RWPE2 (cell line): ENCODE data around the gene ZC3H10.

ENCODE experiments used
- ATAC-seq: fragments of 200-7000 bp; cut with Tn5 transposase; 3 replicates; pipeline ENCODE4 v1.9.1; 2021; ENCODE audit warnings: low read depth
- DNase-seq: peaks from one replicate; pipeline ENCODE4 v3.0.0-alpha.2; 2020; ENCODE audit warnings: low spot score
- H3K27ac ChIP-seq: fragments of 450-650 bp; 2 replicates; pipeline ENCODE4 v1.5.1; 2017; ENCODE audit warnings: mild to moderate bottlenecking; ENCODE audit not compliant: poor library complexity, severe bottlenecking
- H3K27me3 ChIP-seq: fragments of 250-450 bp; sonication (Bioruptor Pico); 2 replicates; pipeline ENCODE4 v1.5.1; 2021; ENCODE audit warnings: mild to moderate bottlenecking, moderate library complexity; ENCODE audit not compliant: insufficient read depth, poor library complexity, severe bottlenecking
- H3K36me3 ChIP-seq: fragments of 250-450 bp; sonication (Bioruptor Pico); 2 replicates; pipeline ENCODE4 v1.5.1; 2020; ENCODE audit warnings: low read depth, mild to moderate bottlenecking, moderate library complexity
- H3K4me1 ChIP-seq: fragments of 250-450 bp; sonication (Bioruptor Pico); 2 replicates; pipeline ENCODE4 v1.5.1; 2021; ENCODE audit warnings: mild to moderate bottlenecking, moderate library complexity; ENCODE audit not compliant: insufficient read depth, poor library complexity, severe bottlenecking
- H3K4me3 ChIP-seq: fragments of 250-450 bp; sonication (Bioruptor Pico); 2 replicates; pipeline ENCODE4 v1.5.1; 2021; ENCODE audit warnings: mild to moderate bottlenecking, moderate library complexity; ENCODE audit not compliant: severe bottlenecking
- H3K9me3 ChIP-seq: fragments of 250-450 bp; sonication (Bioruptor Pico); 2 replicates; pipeline ENCODE4 v1.5.1; 2021; ENCODE audit warnings: mild to moderate bottlenecking, moderate library complexity; ENCODE audit not compliant: severe bottlenecking
- CTCF ChIP-seq: fragments of 450-650 bp; IDR thresholded peaks from one replicate; pipeline ENCODE4 v1.5.1; 2017; ENCODE audit warnings: mild to moderate bottlenecking, moderate library complexity; ENCODE audit not compliant: poor library complexity, severe bottlenecking

The ZC3H10 gene

GRCh38 chr12:56087220-56087619 is 30.8 kb upstream of the ZC3H10 start:
- Histone ChIP-seq H3K4me1 (no peaks in the 10 kb centered on the region), H3K36me3 (peaks cover 5% of the 10 kb centered on the region; the same call in 1 of the 2 replicates), H3K27ac (no peak overlapping the region), H3K9me3 (no peaks in the 10 kb centered on the region), H3K27me3 (no peaks in the 10 kb centered on the region), H3K4me3 (no peak overlapping the region)
- DNase-seq (no peak), ATAC-seq (no peak)
- no peak for TF ChIP-seq CTCF

- no peaks in the 10 kb centered on the region for H3K4me1 ChIP-seq
- H3K27ac ChIP-seq: no peak overlapping the region
- peaks cover 5% of the 10 kb centered on the region; the same call in 1 of the 2 replicates for H3K36me3 ChIP-seq
- H3K27me3 ChIP-seq: no peaks in the 10 kb centered on the region
- H3K4me3 ChIP-seq: no peak overlapping the region
- TF ChIP-seq CTCF: no peak
- DNase-seq (no peak), ATAC-seq (no peak)
- no peaks in the 10 kb centered on the region for H3K9me3 ChIP-seq
Observed at GRCh38 chr12:56097738-56098137, 20.3 kb upstream of the ZC3H10 start.

- ATAC-seq: no peak
- no peak for TF ChIP-seq CTCF
- H3K36me3 ChIP-seq: peaks cover 5% of the 10 kb centered on the region; the same call in 1 of the 2 replicates
Observed at GRCh38 chr12:56098592-56098991, 19.5 kb upstream of the ZC3H10 start.

GRCh38 chr12:56099787-56100186 is 18.3 kb upstream of the ZC3H10 start:
- DNase-seq (no peak), ATAC-seq (no peak)
- Histone ChIP-seq H3K27me3 (no peaks in the 10 kb centered on the region), H3K9me3 (no peaks in the 10 kb centered on the region), H3K4me1 (no peaks in the 10 kb centered on the region), H3K4me3 (no peak overlapping the region), H3K27ac (no peak overlapping the region), H3K36me3 (peaks cover 5% of the 10 kb centered on the region; the same call in 1 of the 2 replicates)
- no peak for TF ChIP-seq CTCF

More at GRCh38 chr12:56098592-56098991, 19.5 kb upstream of the ZC3H10 start:
- Histone ChIP-seq H3K27me3 (no peaks in the 10 kb centered on the region), H3K4me1 (no peaks in the 10 kb centered on the region), H3K9me3 (no peaks in the 10 kb centered on the region), H3K27ac (no peak overlapping the region), H3K4me3 (no peak overlapping the region)
- no peak for DNase-seq

GRCh38 chr12:56101045-56101444 is 17.0 kb upstream of the ZC3H10 start:
- DNase-seq: no peak
- peaks cover 5% of the 10 kb centered on the region for H3K4me1 ChIP-seq
- no peak for ATAC-seq
- H3K27me3 ChIP-seq: no peaks in the 10 kb centered on the region
- H3K36me3 ChIP-seq: peaks cover 15% of the 10 kb centered on the region
- H3K9me3 ChIP-seq: no peaks in the 10 kb centered on the region
- TF ChIP-seq CTCF: no peak
- H3K27ac ChIP-seq: no peak overlapping the region
- H3K4me3 ChIP-seq: no peak overlapping the region
